Measurements from ENCODE around the gene CEACAM19.

Gene CEACAM19

DNA sequence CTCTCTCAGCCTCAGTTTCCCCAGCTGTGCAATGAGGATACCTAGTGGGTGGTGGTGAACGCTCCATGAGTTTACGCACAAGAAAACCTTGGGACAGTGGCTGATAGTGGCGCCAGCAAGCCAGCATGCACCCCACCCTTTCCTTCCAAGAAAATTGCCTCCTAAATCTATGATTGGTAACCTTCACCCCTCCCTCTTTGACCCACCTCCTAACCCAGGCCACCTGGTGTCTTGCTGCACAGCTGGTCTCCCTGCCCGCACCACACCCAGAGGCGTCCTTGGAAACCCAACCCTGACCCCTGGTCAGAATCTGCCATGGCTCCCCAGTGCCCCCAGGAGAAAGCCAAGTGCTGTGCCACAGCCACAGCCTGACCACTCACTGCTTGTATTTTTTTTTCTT, 54.4 kb downstream of the CEACAM19 start:
- no peak for DNase-seq

GRCh38 chr19:44726465-44726864, 55.2 kb downstream of the CEACAM19 start:
- DNase-seq = no peak

DNA sequence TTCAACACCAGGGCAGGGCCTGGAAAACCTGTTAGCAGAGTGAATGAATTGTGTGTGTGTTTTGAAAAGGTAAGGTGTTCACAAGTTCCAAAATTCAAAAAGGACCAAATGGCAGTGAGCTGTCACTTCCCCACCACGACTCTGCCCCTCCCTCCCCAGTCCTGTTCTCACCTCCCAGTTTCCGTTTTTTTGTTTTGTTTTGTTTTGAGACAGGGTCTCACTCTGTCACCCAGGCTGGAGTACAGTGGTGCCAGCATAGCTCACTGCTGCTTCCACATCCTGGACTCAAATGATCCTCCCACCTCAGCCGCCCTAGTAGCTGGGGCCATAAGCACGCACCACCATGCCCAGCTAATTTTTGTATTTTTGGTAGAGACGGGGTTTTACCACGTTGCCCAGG, 56.9 kb downstream of the CEACAM19 start:
- no peak for DNase-seq

DNA sequence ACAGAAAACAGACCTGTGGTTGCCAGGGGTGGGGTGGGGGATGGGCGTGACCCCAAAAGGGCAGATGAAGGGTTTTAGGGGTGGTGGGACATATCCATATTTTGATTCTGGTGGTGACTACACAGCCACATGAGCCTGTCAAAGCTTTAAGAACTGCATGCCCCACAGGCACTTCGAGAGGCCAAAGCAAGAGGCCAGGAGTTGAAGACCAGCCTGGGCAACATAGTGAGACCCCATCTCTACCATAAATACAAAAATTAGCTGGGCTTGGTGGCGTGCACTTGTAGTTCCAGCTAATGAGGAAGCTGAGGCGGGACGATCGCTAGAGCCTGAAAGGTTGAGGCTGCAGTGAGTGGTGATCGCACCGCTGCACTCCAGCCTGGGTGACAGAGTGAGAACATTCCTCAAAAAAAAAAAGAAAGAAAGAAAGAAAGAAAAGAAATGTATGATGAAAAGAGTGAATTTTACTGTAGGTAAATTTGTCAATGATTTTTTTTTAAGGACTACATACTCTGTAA, 58.3 kb downstream of the CEACAM19 start:
- DNase-seq = no peak

- DNase-seq = no peak
Observed at GRCh38 chr19:44731081-44731480, 59.8 kb downstream of the CEACAM19 start.

- DNase-seq = no peak
Observed at GRCh38 chr19:44731622-44732021, 60.3 kb downstream of the CEACAM19 start.

DNA sequence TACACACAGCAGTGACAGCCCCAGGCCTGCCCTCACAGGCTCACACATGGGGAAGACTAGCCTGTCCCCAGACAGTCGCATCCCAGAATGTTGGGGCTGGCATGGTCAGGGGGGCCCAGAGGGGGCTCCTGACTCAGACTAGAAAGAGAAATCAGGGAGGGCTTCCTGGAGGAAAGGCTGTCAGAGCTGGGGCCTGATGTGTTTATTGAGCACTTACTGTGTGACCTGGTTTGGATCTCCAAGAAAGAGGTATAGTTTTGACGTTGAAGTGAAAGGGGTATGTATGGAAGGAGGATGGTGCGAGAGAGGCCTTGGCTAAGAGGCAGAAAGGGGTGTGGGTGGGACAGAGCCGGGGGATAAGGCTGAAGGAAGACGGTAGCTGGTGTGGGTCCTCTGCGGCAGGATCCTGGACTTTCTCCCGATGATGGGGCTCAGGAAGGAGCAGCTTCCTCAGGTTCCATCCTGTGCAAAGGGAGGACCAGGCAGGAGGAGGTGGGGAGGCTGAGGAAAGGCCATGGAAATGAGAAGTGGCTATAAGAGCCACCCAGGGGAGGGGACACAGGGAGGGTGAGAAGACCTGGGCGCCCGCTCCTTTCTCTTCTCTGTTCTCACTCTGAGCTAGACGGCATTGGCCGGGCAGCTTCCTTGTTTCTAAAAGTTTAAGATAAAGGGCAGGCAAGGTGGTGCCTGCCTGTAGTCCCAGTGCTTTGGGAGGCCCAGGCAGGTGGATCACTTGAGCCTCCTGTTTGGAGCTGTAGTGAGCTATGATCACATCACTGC, 61.1 kb downstream of the CEACAM19 start:
- no peak for DNase-seq

All from NCI-H1417 treated with DMSO at 0.1 percent for 48 hours (cell line).